HepG2 (cell line): Measurements from ENCODE around the gene CERS1. TPM values are rescaled to one million over a fixed set of nuclear protein-coding genes. Genes with fewer than 3 reads are reported as not detected.
A peak's percentile ranks its signal among the peaks of the same experiment; 100 is the strongest.

Experiments
- BHLHE40 ChIP-seq: IDR thresholded peaks from 2 replicates; pipeline ENCODE4 v1.6.1; 2011; ENCODE audit warnings: low read length, improper control_type of control experiment
- GPBP1L1 ChIP-seq: sonication (generic); formaldehyde crosslinking; IDR thresholded peaks from 2 replicates; pipeline ENCODE4 v1.5.0; 2020; ENCODE audit warnings: mild to moderate bottlenecking, missing genetic modification reagents
- HES4 ChIP-seq: sonication (generic); formaldehyde crosslinking; IDR thresholded peaks from 2 replicates; pipeline ENCODE4 v1.9.0; 2021; ENCODE audit warnings: mild to moderate bottlenecking, missing genetic modification reagents, borderline replicate concordance
- KLF12 ChIP-seq: sonication (generic); formaldehyde crosslinking; IDR thresholded peaks from 2 replicates; pipeline ENCODE4 v1.4.0; 2020; ENCODE audit warnings: missing genetic modification reagents, borderline replicate concordance
- PRMT3 ChIP-seq: sonication (generic); formaldehyde crosslinking; IDR thresholded peaks from 2 replicates; pipeline ENCODE4 v1.8.1; 2022; ENCODE audit warnings: low read depth, mild to moderate bottlenecking, moderate library complexity, missing genetic modification reagents, borderline replicate concordance
- THAP7 ChIP-seq: sonication (generic); formaldehyde crosslinking; IDR thresholded peaks from 2 replicates; pipeline ENCODE4 v1.8.1; 2023; ENCODE audit warnings: mild to moderate bottlenecking, missing genetic modification reagents
- YY1 ChIP-seq: IDR thresholded peaks from 2 replicates; pipeline ENCODE4 v1.6.1; 2011; ENCODE audit warnings: low read length, low read depth, moderate library complexity, mild to moderate bottlenecking; ENCODE audit not compliant: insufficient read depth, insufficient replicate concordance
- ZBTB40 ChIP-seq, 2 experiments: fragments of 450-650 bp in 1 of 2; sonication (generic) in 1 of 2; formaldehyde crosslinking in 1 of 2; IDR thresholded peaks; 2 replicates each; pipeline versions ENCODE4 v1.6.1 to v1.8.0; 2016 to 2022; ENCODE audit warnings: antibody characterized with exemption in 1 of 2, mild to moderate bottlenecking in 1 of 2, missing genetic modification reagents in 1 of 2
- ZMYM4 ChIP-seq: sonication (generic); formaldehyde crosslinking; IDR thresholded peaks from 2 replicates; pipeline ENCODE4 v1.8.1; 2023; ENCODE audit warnings: mild to moderate bottlenecking, missing genetic modification reagents
- ZNF687 ChIP-seq: sonication (generic); formaldehyde crosslinking; IDR thresholded peaks from 2 replicates; pipeline ENCODE4 v1.5.1; 2020; ENCODE audit warnings: mild to moderate bottlenecking, missing genetic modification reagents, moderate library complexity
- ZNF878 ChIP-seq: sonication (generic); formaldehyde crosslinking; IDR thresholded peaks from 2 replicates; pipeline ENCODE4 v1.8.1; 2023; ENCODE audit warnings: mild to moderate bottlenecking, missing genetic modification reagents, moderate library complexity
- ZSCAN5A ChIP-seq: sonication (generic); formaldehyde crosslinking; IDR thresholded peaks from 2 replicates; pipeline ENCODE4 v1.8.0; 2022; ENCODE audit warnings: mild to moderate bottlenecking, missing genetic modification reagents, borderline replicate concordance
- polyA plus RNA-seq, 8 experiments: library from polyadenylated mRNA; depleted of rRNA in 3 of 8; stranded (reverse) in 7 of 8; unstranded in 1 of 8; fragments of >200 nt; fragmentation: Illumina TruSeq in 4 of 8; extraction: Trizol in 4 of 8; gene quantifications; 2 replicates each; pipeline versions ENCODE4 v1.2.1 to v1.2.3, GENCODE V29; 2011 to 2016; ENCODE audit warnings: low read depth in 4 of 8, missing spikeins in 1 of 8, mixed read lengths in 1 of 8; ENCODE audit not compliant: insufficient read depth in 1 of 8
- total RNA-seq, 5 experiments: library from RNA; depleted of rRNA; stranded (reverse); fragments of >200 nt; fragmentation: Illumina TruSeq; extraction: Trizol; gene quantifications; 2 replicates each; pipeline ENCODE4 v1.2.3, GENCODE V29; 2016; ENCODE audit warnings: low read depth in 1 of 5

CERS1 gene
- total and polyA plus RNA-seq, 2 of the 13 experiments (the other 11 are each of a cell fraction or from before 2014, with no cell fraction given) = 4.6 to 9.8 TPM

GRCh38 chr19:18919900-18920214 is 23.9 kb upstream of the CERS1 start (continued):
- TF ChIP-seq GPBP1L1 (CRISPR knock-in tag) (no peak), ZBTB40 (IDR thresholded peaks at IDR 0.05) (no peak), ZBTB40 (CRISPR knock-in tag; IDR thresholded peaks at IDR 0.05) (no peak), KLF12 (CRISPR knock-in tag) (no peak), HES4 (CRISPR knock-in tag) (no peak), BHLHE40 (no peak), ZSCAN5A (CRISPR knock-in tag) (0 out of 2 replicates have a peak, but pooled peaks have one; percentile 40), ZNF878 (CRISPR knock-in tag) (0 out of 2 replicates have a peak, but pooled peaks have one; percentile 35), ZMYM4 (CRISPR knock-in tag) (no peak), PRMT3 (no peak), ZNF687 (CRISPR knock-in tag) (no peak), YY1 (no peak), THAP7 (no peak)
